HUES48 (cell line): ENCODE results near the gene CDCA5.
"Not testable (repeated sequence)": the region's sequence is repeated elsewhere in the genome, so short reads cannot be mapped to it uniquely, and the experiment has no call there.

Experiments
- H3K27ac ChIP-seq: one replicate; pipeline ENCODE4 v1.7.0; 2013; ENCODE audit warnings: low read depth, low read length, inconsistent platforms
- H3K27me3 ChIP-seq: 2 replicates; pipeline ENCODE4 v1.6.1; 2013; ENCODE audit warnings: mild to moderate bottlenecking, low read length; ENCODE audit not compliant: control insufficient read depth, insufficient read depth
- H3K36me3 ChIP-seq: 2 replicates; pipeline ENCODE4 v1.6.1; 2013; ENCODE audit warnings: low read length; ENCODE audit not compliant: control insufficient read depth, insufficient read depth
- H3K4me1 ChIP-seq: 2 replicates; pipeline ENCODE4 v1.6.1; 2013; ENCODE audit warnings: mild to moderate bottlenecking, low read length; ENCODE audit not compliant: control insufficient read depth, insufficient read depth
- H3K4me3 ChIP-seq: 2 replicates; pipeline ENCODE4 v1.5.1; 2013; ENCODE audit warnings: mild to moderate bottlenecking, low read depth, low read length
- H3K9ac ChIP-seq: 2 replicates; pipeline ENCODE4 v1.6.1; 2013; ENCODE audit warnings: mild to moderate bottlenecking, low read depth, low read length, moderate library complexity
- H3K9me3 ChIP-seq: 2 replicates; pipeline ENCODE4 v1.6.1; 2013; ENCODE audit warnings: low read length; ENCODE audit not compliant: control insufficient read depth, insufficient read depth

Gene CDCA5

GRCh38 chr11:65127473-65128181 is 43.8 kb upstream of the CDCA5 start:
- no peaks in the 10 kb centered on the region for H3K4me1 ChIP-seq
- H3K27ac ChIP-seq = no peak overlapping the region
- no peak overlapping the region for H3K4me3 ChIP-seq
- no peak overlapping the region for H3K9ac ChIP-seq
- peaks cover 83% of the 10 kb centered on the region for H3K36me3 ChIP-seq
- no peaks in the 10 kb centered on the region for H3K9me3 ChIP-seq
- H3K27me3 ChIP-seq = no peaks in the 10 kb centered on the region

GRCh38 chr11:65126624-65127274 is 42.9 kb upstream of the CDCA5 start:
- H3K9me3 ChIP-seq = no peaks in the 10 kb centered on the region
- peaks cover 75% of the 10 kb centered on the region for H3K36me3 ChIP-seq
- H3K27ac ChIP-seq = no peak overlapping the region
- H3K9ac ChIP-seq = no peak overlapping the region
- H3K4me1 ChIP-seq = no peaks in the 10 kb centered on the region
- H3K27me3 ChIP-seq = no peaks in the 10 kb centered on the region
- H3K4me3 ChIP-seq = no peak overlapping the region

- Histone ChIP-seq H3K9ac (no peak overlapping the region), H3K9me3 (no peaks in the 10 kb centered on the region), H3K27me3 (no peaks in the 10 kb centered on the region), H3K27ac (no peak overlapping the region), H3K4me3 (no peak overlapping the region), H3K4me1 (peaks cover 5% of the 10 kb centered on the region), H3K36me3 (peaks cover 72% of the 10 kb centered on the region)
Measured at GRCh38 chr11:65125197-65126056, 41.6 kb upstream of the CDCA5 start.

- H3K9me3 ChIP-seq = no peaks in the 10 kb centered on the region
- H3K9ac ChIP-seq = no peak overlapping the region
- no peak overlapping the region for H3K27ac ChIP-seq
- H3K27me3 ChIP-seq = no peaks in the 10 kb centered on the region
- H3K36me3 ChIP-seq = peaks cover 72% of the 10 kb centered on the region
- peaks cover 5% of the 10 kb centered on the region for H3K4me1 ChIP-seq
- no peak overlapping the region for H3K4me3 ChIP-seq
Measured at GRCh38 chr11:65124480-65125196, 40.8 kb upstream of the CDCA5 start.

- H3K4me3 ChIP-seq = peak within 1 kb of the TSS; percentile 84
- H3K9ac ChIP-seq = peak within 1 kb of the TSS; percentile 94
- H3K27ac ChIP-seq = peak within 1 kb of the TSS; percentile 82
- no peaks in the 10 kb centered on the region for H3K27me3 ChIP-seq
- peaks cover 63% of the 10 kb centered on the region for H3K36me3 ChIP-seq
- H3K9me3 ChIP-seq = no peaks in the 10 kb centered on the region
- H3K4me1 ChIP-seq = peaks cover 5% of the 10 kb centered on the region
Measured at GRCh38 chr11:65121865-65122696, 38.2 kb upstream of the CDCA5 start, which contains the start of the genes FAU and MRPL49. Gene FAU (minus strand): TSS chr11:65122134. CDS start chr11:65121813, 321 bp downstream. Gene MRPL49 (plus strand): TSS chr11:65122321. CDS start chr11:65122347, 26 bp downstream.

- no peaks in the 10 kb centered on the region for H3K9me3 ChIP-seq
- H3K9ac ChIP-seq = peak overlapping the region; percentile 94
- peak overlapping the region; percentile 84 for H3K4me3 ChIP-seq
- no peaks in the 10 kb centered on the region for H3K27me3 ChIP-seq
- H3K36me3 ChIP-seq = peaks cover 56% of the 10 kb centered on the region
- H3K27ac ChIP-seq = peak overlapping the region; percentile 79
- peaks cover 6% of the 10 kb centered on the region for H3K4me1 ChIP-seq
Measured at GRCh38 chr11:65121447-65121864, 37.6 kb upstream of the CDCA5 start.

- Histone ChIP-seq H3K27ac (peak overlapping the region; percentile 79), H3K9me3 (no peaks in the 10 kb centered on the region), H3K9ac (peak overlapping the region; percentile 94), H3K36me3 (peaks cover 55% of the 10 kb centered on the region), H3K4me1 (peaks cover 12% of the 10 kb centered on the region), H3K27me3 (no peaks in the 10 kb centered on the region), H3K4me3 (peak overlapping the region; percentile 84)
Measured at GRCh38 chr11:65120831-65121230, 37.0 kb upstream of the CDCA5 start.

- no peak overlapping the region for H3K27ac ChIP-seq
- peaks cover 49% of the 10 kb centered on the region for H3K36me3 ChIP-seq
- H3K9ac ChIP-seq = no peak overlapping the region
- no peaks in the 10 kb centered on the region for H3K9me3 ChIP-seq
- H3K4me3 ChIP-seq = no peak overlapping the region
- H3K4me1 ChIP-seq = peaks cover 12% of the 10 kb centered on the region
- no peaks in the 10 kb centered on the region for H3K27me3 ChIP-seq
Measured at GRCh38 chr11:65119670-65119995, 35.8 kb upstream of the CDCA5 start.

GRCh38 chr11:65118891-65119669 is 35.2 kb upstream of the CDCA5 start:
- Histone ChIP-seq H3K36me3 (peaks cover 43% of the 10 kb centered on the region), H3K4me1 (peaks cover 12% of the 10 kb centered on the region)
- H3K4me3 ChIP-seq, H3K9me3 ChIP-seq, H3K9ac ChIP-seq, H3K27ac ChIP-seq, H3K27me3 ChIP-seq: not testable (repeated sequence)
